DOHH2 (cell line): ENCODE data around the gene BBS2.

Source experiments
- H3F3A ChIP-seq: fragments of 200-600 bp; sonication (generic), shearing (Covaris generic); 2 replicates; pipeline ENCODE4 v1.6.0; 2016; ENCODE audit warnings: antibody characterized with exemption, mild to moderate bottlenecking; ENCODE audit not compliant: control insufficient read depth, insufficient read depth
- H3K27ac ChIP-seq: fragments of 200-600 bp; sonication (generic); 2 replicates; pipeline ENCODE4 v1.5.1; 2014; ENCODE audit warnings: low read depth, mild to moderate bottlenecking, low read length, moderate library complexity
- H3K27me3 ChIP-seq: fragments of 200-600 bp; sonication (generic); 2 replicates; pipeline ENCODE4 v1.6.1; 2014; ENCODE audit warnings: mild to moderate bottlenecking, low read length, mixed read lengths; ENCODE audit not compliant: control insufficient read depth
- H3K36me3 ChIP-seq: fragments of 200-600 bp; sonication (generic); 2 replicates; pipeline ENCODE4 v1.6.1; 2014; ENCODE audit warnings: mild to moderate bottlenecking, low read length, moderate library complexity, mixed read lengths; ENCODE audit not compliant: control insufficient read depth
- H3K4me1 ChIP-seq: fragments of 200-600 bp; sonication (generic); 2 replicates; pipeline ENCODE4 v1.6.1; 2014; ENCODE audit warnings: mild to moderate bottlenecking, low read length, mixed read lengths; ENCODE audit not compliant: control insufficient read depth
- H3K4me2 ChIP-seq: fragments of 200-600 bp; sonication (generic); 2 replicates; pipeline ENCODE4 v1.6.0; 2014; ENCODE audit warnings: mild to moderate bottlenecking, low read length, moderate library complexity
- H3K4me3 ChIP-seq: fragments of 200-600 bp; sonication (generic); 2 replicates; pipeline ENCODE4 v1.5.1; 2014; ENCODE audit warnings: mild to moderate bottlenecking, low read length, mixed read lengths
- H3K79me2 ChIP-seq: fragments of 200-600 bp; sonication (generic); 2 replicates; pipeline ENCODE4 v1.6.1; 2014; ENCODE audit warnings: mild to moderate bottlenecking, low read length, mixed read lengths; ENCODE audit not compliant: control insufficient read depth
- H3K9me2 ChIP-seq: fragments of 200-600 bp; sonication (generic); replicated peaks from 2 replicates; pipeline ENCODE4 v1.6.1; 2014; ENCODE audit warnings: mild to moderate bottlenecking, low read length, mixed read lengths; ENCODE audit not compliant: control insufficient read depth
- H3K9me3 ChIP-seq: fragments of 200-600 bp; sonication (generic); 2 replicates; pipeline ENCODE4 v1.6.1; 2014; ENCODE audit warnings: antibody characterized with exemption, low read length, mixed read lengths; ENCODE audit not compliant: control insufficient read depth, insufficient read depth
- H4K20me1 ChIP-seq: fragments of 200-600 bp; sonication (generic); 2 replicates; pipeline ENCODE4 v1.6.0; 2014; ENCODE audit warnings: low read depth, mild to moderate bottlenecking, antibody characterized with exemption, low read length, moderate library complexity; ENCODE audit not compliant: control insufficient read depth, insufficient read depth
- CTCF ChIP-seq: fragments of 200-600 bp; sonication (generic); IDR thresholded peaks from one replicate; pipeline ENCODE4 v1.5.1; 2014; ENCODE audit warnings: antibody characterized with exemption, mild to moderate bottlenecking, low read depth, low read length; ENCODE audit not compliant: poor library complexity, severe bottlenecking
- EZH2phosphoT487 ChIP-seq: fragments of 200-600 bp; sonication (generic); IDR thresholded peaks from 2 replicates; pipeline ENCODE4 v1.6.1; 2017; ENCODE audit warnings: borderline replicate concordance, mild to moderate bottlenecking, antibody characterized with exemption, low read length, moderate library complexity, mixed read lengths

Gene BBS2

GRCh38 chr16:56519459-56520250, at the start of gene BBS2:
Gene BBS2, minus strand, starts transcription at chr16:56520024. Its CDS starts 162 bp downstream, at chr16:56519862.
- Histone ChIP-seq H3K9me3 (no peaks in the 10 kb centered on the region), H3K27me3 (no peaks in the 10 kb centered on the region), H3K4me2 (peak within 1 kb of the TSS; percentile 77), H3K4me3 (peak within 1 kb of the TSS; percentile 96), H3K79me2 (peaks cover 5% of the 10 kb centered on the region; the same call in 1 of the 2 replicates), H4K20me1 (no peaks in the 10 kb centered on the region), H3K36me3 (no peaks in the 10 kb centered on the region; the same call in 1 of the 2 replicates), H3K9me2 (no peaks in the 10 kb centered on the region), H3F3A (no peaks in the 10 kb centered on the region), H3K4me1 (peaks cover 17% of the 10 kb centered on the region), H3K27ac (peak within 1 kb of the TSS; percentile 38)
- TF ChIP-seq CTCF (peak; percentile 24), EZH2phosphoT487 (no peak)

- no peaks in the 10 kb centered on the region for H4K20me1 ChIP-seq
- H3K4me3 ChIP-seq = no peak within 1 kb of the TSS
- no peaks in the 10 kb centered on the region for H3K4me1 ChIP-seq
- no peak within 1 kb of the TSS for H3K4me2 ChIP-seq
- H3K9me2 ChIP-seq = no peaks in the 10 kb centered on the region
- TF ChIP-seq CTCF (no peak), EZH2phosphoT487 (no peak)
- no peaks in the 10 kb centered on the region; the same call in 1 of the 2 replicates for H3K27me3 ChIP-seq
- H3K79me2 ChIP-seq = no peaks in the 10 kb centered on the region
- H3K36me3 ChIP-seq = no peaks in the 10 kb centered on the region
- H3F3A ChIP-seq = no peaks in the 10 kb centered on the region
- H3K9me3 ChIP-seq = no peaks in the 10 kb centered on the region
- H3K27ac ChIP-seq = no peak within 1 kb of the TSS
These were observed 45.1 kb upstream of the BBS2 start, which contains the start of gene MT4 for GRCh38 chr16:56564793-56565477. Gene MT4, plus strand, starts transcription at chr16:56565073. Its CDS starts 56 bp downstream, at chr16:56565129.

- Histone ChIP-seq H3K79me2 (no peaks in the 10 kb centered on the region), H3K9me2 (no peaks in the 10 kb centered on the region), H3K4me2 (no peak overlapping the region), H3K4me1 (no peaks in the 10 kb centered on the region), H3K36me3 (no peaks in the 10 kb centered on the region), H3K27ac (no peak overlapping the region), H3K4me3 (no peak overlapping the region), H3K9me3 (no peaks in the 10 kb centered on the region), H3K27me3 (peaks cover 8% of the 10 kb centered on the region; the same call in 1 of the 2 replicates), H3F3A (no peaks in the 10 kb centered on the region), H4K20me1 (no peaks in the 10 kb centered on the region)
- no peak for TF ChIP-seq CTCF
- no peak for TF ChIP-seq EZH2phosphoT487
These were observed 41.3 kb upstream of the BBS2 start for GRCh38 chr16:56561126-56561525.
